ENCODE measurements around the gene TULP1.
"Not testable (repeated sequence)": the region's sequence is repeated elsewhere in the genome, so short reads cannot be mapped to it uniquely, and the experiment has no call there.

Gene TULP1

GRCh38 chr6:35519313-35520015 is 6.8 kb upstream of the TULP1 start:
- no peak for DNase-seq

- no peak for DNase-seq
Observed at GRCh38 chr6:35518566-35519312, 6.0 kb upstream of the TULP1 start.

GRCh38 chr6:35517978-35518377 is 5.3 kb upstream of the TULP1 start:
- DNase-seq: not testable (repeated sequence)

DNA sequence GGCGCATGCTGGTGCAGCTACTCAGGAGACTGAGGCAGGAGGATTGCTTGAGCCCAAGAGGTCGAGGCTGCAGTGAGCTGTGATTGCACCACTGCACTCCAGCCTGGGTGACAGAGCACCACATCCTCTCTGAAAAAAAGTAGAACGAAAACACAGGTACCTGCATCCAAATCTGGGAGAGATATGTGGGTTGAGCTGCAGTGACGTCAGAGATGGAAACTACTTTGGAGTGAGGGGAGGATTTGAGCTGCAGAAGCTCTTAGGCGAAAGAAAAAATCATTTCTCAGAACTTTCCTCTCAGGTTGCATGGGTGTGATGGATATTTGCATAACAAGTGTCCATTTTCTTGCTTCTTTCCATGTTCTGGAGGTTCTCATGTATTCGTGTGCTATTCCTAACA is 4.0 kb upstream of the TULP1 start:
- DNase-seq: no peak

DNA sequence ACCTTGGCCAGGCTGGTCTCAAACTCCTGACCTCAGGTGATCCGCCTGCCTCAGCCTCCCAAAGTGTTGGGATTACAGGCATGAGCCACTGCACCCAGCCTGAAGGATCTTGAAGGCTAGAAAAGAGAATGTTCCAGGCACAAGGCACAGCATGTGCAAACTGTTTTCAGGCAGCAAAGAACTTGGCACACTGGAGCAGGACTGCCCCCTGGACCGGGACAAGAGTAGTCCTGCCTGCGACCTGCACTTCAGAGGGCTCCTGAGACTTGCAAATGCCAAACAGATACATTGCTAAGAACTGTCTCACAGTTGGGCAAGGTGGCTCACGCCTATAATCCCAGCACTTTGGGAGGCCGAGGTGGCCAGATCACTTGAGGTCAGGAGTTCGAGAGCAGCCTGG is 3.2 kb upstream of the TULP1 start:
- DNase-seq: not testable (repeated sequence)

DNA sequence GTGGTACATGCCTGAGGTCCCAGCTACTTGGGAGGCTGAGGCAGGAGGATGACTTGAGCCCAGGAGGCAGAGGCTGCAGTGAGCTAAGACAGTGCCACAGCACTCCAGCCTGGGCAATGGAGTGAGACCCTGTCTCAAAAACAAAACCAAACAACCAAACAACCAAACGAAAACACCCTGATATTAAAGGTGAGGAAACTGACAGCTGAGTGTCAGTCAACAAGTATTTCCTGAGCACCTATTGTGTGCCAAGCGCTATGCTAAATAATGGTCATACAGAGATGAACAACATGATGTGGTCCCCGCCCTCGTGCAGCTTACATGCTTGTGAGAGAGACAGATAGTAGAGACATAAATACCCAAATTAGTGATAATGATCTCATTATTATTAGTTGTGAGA is 1.9 kb upstream of the TULP1 start:
- no peak for DNase-seq

- no peak for DNase-seq
Observed at GRCh38 chr6:35512006-35512405, 690 bp downstream of the TULP1 start.

GRCh38 chr6:35511562-35511941 is 1.1 kb downstream of the TULP1 start:
- DNase-seq: no peak

DNA sequence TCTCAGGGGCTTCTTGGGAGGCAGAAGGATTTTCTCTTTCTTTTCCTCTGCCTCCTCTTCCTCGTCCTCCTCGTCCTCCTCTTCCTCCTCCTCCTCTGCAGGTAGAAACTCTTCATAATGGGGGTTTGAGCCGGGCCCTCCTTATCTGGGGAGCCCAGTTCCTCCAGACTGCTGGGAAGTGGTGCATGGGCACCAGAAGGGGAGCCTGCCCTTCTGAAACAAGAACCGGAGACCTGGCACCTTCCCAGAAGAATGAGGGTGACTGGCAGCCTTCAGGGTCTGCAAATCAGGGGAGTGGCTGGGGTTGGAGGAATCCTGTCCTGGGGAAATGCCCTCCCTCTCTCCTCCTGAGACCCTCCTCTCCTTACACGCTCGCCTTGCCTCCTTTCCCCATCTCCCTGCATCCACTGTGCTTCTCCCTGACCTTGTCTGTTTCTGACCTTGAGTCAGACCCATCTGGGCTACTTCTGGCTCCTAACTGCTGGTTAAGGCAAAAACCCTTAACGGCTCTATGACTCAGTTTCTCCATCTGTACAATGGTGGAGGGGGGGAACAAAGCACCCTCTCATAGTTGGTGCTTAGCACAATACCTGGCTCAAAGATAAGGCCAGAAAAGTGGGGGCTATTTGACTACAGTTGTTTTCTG is 1.7 kb downstream of the TULP1 start:
- no peak for DNase-seq

DNA sequence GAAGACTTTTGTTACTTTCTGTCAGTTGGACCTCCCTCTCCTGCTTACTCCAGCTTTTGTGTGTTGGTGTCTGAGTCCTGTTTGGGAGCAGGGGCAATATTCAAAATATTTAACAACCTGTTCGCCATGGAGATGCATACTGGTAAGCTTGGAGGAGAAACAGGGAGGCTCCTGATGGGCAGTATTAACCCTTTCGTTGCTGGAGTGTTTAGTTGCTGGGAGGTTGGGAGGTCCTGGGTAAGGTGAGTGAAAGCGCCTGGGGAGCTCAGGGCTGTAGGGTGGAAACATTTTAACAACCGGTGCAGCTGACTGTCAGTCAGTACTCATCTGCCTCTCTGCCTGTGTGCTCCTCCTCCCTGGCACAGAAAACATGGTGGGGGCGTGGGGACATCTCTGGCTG is 4.2 kb downstream of the TULP1 start:
- DNase-seq: no peak

GRCh38 chr6:35508027-35508426 is 4.7 kb downstream of the TULP1 start:
- no peak for DNase-seq

DNA sequence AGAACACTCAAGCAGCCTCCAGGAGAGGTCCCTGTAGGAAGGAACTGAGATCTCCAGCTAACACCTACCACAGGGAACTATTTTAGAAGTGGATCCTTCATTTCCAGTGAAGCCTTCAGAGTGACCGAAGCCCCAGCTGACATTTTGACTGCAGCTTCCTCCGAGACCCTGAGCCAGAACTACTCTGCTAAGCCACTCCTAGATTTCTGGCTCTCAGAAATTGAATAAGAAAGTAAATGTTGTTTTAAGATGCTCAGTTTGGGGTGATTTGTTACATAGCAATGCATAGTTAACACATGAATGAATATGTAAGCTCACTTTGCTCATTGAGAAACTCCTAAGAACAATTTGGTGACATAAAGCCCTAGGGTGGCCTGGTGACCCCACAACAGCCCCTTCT is 5.5 kb downstream of the TULP1 start:
- DNase-seq: no peak

GRCh38 chr6:35506536-35506935 is 6.2 kb downstream of the TULP1 start:
- no peak for DNase-seq

- DNase-seq: no peak
Observed at GRCh38 chr6:35505999-35506412, 6.7 kb downstream of the TULP1 start.

DNA sequence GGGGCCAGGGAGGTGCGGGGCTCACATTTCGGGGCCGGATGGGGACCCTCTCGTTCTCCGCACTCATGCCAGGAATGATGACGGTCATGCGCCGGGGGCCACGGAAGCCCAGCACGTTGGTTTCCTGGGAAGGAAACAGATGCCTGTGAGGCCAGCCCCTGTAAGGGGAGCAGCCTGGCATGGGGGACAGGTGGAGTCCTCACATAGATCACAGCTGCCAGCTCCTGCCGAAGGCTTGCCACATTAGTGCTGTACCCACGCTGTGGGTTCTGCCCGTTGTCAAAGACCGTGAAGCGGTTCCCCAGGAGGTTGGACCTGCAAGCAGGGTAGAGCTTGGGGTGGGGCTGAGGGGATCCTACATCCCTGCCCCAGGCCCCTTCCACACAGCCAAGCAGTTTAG is 9.2 kb downstream of the TULP1 start:
- no peak for DNase-seq

GRCh38 chr6:35501784-35502183 is 10.9 kb downstream of the TULP1 start:
- no peak for DNase-seq

- DNase-seq: no peak
Observed at GRCh38 chr6:35500782-35501181, 11.9 kb downstream of the TULP1 start.

DNA sequence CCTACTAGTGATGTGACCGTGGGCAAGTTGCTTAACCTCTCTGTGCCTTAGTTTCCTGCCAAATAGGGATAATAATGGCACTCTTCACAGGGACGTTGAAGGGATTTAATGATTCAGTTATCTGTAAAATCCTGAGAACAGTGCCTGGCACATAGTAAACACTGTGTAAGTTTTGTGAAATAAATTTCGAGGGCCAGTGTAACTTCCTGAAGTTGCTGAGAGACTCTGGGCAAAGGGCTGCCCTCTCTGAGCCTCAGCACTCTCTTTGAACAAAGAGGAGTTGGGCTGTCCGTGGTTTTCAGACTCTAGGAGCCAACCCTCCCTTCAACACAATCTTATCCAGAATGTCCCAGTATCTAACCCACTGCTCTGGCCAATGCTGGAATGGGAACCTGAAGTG is 13.3 kb downstream of the TULP1 start:
- no peak for DNase-seq

GRCh38 chr6:35498422-35499067 is 14.2 kb downstream of the TULP1 start:
- DNase-seq: no peak

GRCh38 chr6:35497571-35498421 is 14.9 kb downstream of the TULP1 start:
- peak; percentile 48 for DNase-seq

DNA sequence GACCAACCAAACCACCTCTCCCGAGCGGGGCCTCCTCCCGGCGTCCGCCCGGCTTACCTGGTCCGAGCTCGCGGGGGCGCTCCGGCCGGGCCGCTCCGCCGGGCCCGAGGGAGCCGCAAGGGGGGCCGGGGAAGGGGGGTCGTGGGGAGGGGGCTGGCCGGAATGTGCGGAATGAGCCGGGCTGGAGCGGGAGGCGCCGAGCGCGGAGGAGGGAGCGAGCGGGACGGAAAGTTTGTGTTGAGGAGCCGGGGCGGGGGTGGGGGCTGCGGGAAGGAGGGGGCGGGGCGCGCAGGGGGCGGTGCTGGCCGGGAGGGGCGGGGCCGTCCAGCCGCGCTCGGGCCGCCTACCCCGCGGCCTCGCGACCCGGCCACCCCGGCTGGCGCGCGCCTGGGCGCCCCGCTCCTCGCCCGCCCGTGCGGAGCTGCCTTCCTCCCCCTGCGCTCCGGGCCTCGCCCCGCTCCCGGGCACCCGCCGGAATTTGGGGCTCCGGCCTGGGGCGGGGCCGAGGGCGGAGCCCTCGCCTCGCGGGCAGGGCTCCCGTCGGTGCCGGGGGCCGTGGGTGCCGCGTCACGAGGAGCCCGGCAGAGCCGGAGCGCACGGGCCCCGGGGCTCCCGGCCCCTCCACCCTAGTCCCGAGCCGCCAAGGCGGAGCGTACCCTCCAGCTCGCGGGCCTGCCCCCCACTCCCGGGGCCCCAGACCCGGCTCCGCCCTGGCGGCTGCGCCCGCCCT is 15.7 kb downstream of the TULP1 start, which contains the start of gene TEAD3:
TEAD3 (minus strand) TSS at position 239 of the 730 bp plus-strand sequence.
- DNase-seq: peak; percentile 50
